Stimulated activated CD4-positive, alpha-beta T cell treated with anti-CD3 and anti-CD28 coated beads, Interleukin-15, amount 100 ng/mL, for 24 hours (primary cell): ENCODE data around the gene GALNT11.

Experiments
- DNase-seq: peaks from one replicate; pipeline ENCODE4 v3.0.0-alpha.2; 2020

Gene GALNT11

GRCh38 chr7:152158801-152159587 lies 133.5 kb downstream of the GALNT11 start:
- no peak for DNase-seq

- DNase-seq: no peak
These were observed 135.7 kb downstream of the GALNT11 start for GRCh38 chr7:152161171-152161570.

GRCh38 chr7:152162287-152162686 lies 136.8 kb downstream of the GALNT11 start:
- no peak for DNase-seq
